GM12864 (cell line): ENCODE results near the gene LRRC74B.
"Not testable (repeated sequence)": the region's sequence is repeated elsewhere in the genome, so short reads cannot be mapped to it uniquely, and the experiment has no call there.

ENCODE experiments used
- DNase-seq: peaks from one replicate; pipeline ENCODE4 v3.0.0-alpha.2; 2011; ENCODE audit warnings: low read depth
- H3K4me3 ChIP-seq: 2 replicates; pipeline ENCODE4 v1.5.1; 2011; ENCODE audit warnings: mild to moderate bottlenecking, low read depth, low read length, control low read depth
- TF ChIP-seq, protein P1 (sequence below): IDR thresholded peaks from 2 replicates; pipeline ENCODE4 v1.5.1; 2011; ENCODE audit warnings: low read depth, mild to moderate bottlenecking, moderate library complexity, low read length, control low read depth, inconsistent platforms; ENCODE audit errors: missing control alignments

LRRC74B gene

DNA sequence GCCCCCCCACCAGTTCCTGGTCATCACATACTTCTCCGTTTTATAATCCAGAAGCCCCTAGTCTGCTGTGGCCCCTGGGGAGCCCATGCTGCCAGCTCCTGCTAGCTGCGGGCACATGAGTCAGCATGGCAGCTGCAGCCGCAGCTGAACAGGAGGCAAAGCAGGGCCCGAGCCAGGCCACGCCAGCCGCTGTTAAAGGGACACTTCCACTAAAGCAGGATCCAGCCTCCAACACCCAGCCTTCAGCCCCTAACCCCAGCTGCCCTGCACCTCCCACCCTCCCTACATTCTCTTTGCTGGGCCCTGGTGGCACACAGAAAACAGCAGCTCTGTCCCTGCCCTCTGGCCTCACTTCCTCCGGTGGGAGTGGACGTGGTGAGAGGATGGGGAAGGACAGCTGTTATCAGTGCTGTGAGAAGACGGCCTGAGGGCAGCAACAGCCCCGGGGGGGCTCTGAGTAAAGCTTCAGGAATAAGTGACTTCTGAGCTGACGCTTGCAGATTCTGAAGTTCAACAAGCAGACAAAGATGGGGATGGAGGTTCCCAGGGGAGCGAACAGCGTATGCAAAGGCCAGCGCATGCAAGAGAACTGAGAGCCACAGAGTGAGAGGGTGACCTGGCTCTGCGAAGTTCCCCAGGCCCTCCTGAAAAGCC, 688 bp upstream of the LRRC74B start:
- no peak overlapping the region for H3K4me3 ChIP-seq
- DNase-seq: no peak

GRCh38 chr22:21047035-21047661, 1.4 kb downstream of the LRRC74B start:
- DNase-seq: no peak
- TF ChIP-seq, protein P1, sequence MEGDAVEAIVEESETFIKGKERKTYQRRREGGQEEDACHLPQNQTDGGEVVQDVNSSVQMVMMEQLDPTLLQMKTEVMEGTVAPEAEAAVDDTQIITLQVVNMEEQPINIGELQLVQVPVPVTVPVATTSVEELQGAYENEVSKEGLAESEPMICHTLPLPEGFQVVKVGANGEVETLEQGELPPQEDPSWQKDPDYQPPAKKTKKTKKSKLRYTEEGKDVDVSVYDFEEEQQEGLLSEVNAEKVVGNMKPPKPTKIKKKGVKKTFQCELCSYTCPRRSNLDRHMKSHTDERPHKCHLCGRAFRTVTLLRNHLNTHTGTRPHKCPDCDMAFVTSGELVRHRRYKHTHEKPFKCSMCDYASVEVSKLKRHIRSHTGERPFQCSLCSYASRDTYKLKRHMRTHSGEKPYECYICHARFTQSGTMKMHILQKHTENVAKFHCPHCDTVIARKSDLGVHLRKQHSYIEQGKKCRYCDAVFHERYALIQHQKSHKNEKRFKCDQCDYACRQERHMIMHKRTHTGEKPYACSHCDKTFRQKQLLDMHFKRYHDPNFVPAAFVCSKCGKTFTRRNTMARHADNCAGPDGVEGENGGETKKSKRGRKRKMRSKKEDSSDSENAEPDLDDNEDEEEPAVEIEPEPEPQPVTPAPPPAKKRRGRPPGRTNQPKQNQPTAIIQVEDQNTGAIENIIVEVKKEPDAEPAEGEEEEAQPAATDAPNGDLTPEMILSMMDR: no peak
- H3K4me3 ChIP-seq: no peak overlapping the region

More for the DNA sequence above, 688 bp upstream of the LRRC74B start:
- TF ChIP-seq, protein P1: no peak

GRCh38 chr22:21047730-21048129, 2.0 kb downstream of the LRRC74B start:
- TF ChIP-seq, protein P1: no peak
- DNase-seq: no peak
- H3K4me3 ChIP-seq: no peak overlapping the region

DNA sequence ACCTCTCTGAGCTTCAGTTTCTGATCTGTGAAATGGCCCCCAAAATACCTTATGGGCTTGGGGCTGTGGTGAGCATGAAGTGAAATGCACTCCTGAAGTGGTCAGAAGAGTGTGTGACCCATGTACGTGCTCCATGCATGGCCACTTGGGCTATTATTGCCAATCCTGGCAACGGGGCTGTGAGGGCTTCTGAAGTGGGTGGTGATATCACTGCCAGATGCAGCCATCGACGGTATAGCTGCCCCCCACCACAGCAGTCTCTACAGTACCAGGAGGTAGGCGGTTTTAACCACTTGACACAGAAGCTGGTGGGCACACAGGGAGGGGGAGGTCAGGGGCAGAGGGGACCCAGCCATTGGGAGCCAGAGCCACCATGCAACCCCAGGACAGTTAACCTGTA, 2.7 kb downstream of the LRRC74B start:
- not testable (repeated sequence) for H3K4me3 ChIP-seq, DNase-seq

- not testable (repeated sequence) for H3K4me3 ChIP-seq, DNase-seq
These were observed 3.2 kb downstream of the LRRC74B start for GRCh38 chr22:21048965-21049364.

DNA sequence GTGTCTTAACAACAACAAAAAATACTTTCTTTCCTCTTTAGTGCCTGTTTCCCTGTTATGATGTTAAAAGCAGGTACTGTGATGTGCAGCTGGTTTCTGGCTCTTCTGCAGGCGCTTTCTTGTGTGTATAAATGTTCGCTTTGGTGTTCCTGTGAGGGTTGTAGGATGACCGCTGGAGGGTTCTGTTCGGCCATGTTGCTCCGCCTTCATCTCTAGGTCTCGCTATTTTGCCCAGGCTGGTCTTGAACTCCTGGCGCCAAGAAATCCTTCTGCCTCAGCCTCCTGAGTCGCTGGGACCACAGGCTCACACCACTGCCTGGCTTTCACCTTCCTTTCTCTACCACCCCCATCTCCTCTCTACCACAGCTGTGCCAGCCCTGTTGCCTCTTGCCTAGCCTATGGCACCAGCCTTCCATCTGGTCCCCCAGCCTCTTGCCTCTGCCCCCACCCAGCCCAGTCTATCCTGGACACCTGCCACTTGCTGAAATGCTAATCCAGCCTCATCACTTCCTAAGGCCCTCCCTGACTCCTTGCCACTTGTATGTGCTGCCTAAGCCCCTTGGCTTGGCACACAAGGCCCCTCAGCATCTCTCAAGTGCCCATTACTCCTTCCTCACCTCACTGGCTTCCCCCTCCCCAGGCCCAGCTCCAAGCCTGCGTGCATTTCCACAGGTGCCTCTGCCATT, 5.5 kb downstream of the LRRC74B start:
- H3K4me3 ChIP-seq: no peak overlapping the region
- TF ChIP-seq, protein P1: no peak
- no peak for DNase-seq

DNA sequence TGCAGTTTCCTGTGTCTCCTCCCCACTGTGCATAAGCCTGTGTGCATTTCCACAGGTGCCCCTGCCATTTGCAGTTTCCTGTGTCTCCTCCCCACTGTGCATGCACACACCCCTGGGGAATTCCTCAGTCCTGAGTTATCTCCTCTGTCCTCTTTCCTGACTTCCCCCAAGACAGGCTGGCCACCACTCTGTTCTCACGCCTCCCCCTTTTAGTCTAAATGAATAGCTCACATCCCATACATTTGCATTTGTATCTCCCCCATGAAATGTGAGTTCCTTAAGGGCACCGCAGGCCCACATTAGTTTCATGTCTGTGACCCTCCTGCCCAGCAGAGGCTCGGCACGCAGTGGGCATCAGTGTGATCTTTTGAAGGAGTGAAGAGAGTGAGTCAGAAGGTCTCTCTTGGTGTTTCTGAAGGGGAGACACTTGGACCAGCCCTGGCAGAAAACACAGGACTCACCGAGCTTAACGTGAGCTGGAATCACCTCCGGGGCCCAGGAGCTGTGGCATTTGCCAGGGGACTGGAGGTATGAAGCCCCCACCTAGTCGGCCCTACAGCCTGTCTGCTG, 6.2 kb downstream of the LRRC74B start:
- DNase-seq: no peak
- no peak overlapping the region for H3K4me3 ChIP-seq
- TF ChIP-seq, protein P1: no peak
